ENCODE results near the gene EIF4G1.
A peak's percentile ranks its signal among the peaks of the same experiment; 100 is the strongest.

EIF4G1 gene

DNA sequence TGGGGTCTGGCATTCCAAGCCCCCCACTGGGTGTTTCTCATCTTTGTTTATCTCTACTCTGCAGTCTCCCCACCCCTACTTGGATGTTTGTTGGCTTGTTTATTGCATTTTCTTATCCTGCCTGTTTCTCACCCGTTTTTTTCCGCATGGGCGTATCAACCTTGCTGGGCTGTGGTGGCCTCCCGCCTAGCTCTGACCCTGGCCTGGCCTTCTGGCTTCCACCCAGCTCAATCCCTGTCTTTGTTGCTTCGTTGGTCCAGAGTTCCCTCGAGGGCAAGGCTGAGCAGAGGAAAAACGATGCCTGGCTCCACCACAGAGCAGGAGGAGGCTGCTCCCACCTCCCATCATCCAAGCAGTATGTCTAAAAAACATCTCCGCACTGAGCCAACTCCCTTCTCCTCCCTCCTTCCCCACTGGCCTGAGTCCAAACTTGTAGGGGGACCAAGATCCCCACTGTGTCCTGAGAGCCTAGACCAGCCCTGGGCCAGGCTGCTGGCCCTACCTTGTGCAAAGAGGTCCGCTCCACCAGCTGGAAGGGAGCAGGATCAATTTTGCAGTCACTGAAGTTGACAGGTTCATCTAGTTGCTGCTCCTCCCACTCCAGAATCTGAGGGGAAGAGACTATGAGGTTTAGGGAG, 37.2 kb downstream of the EIF4G1 start:
- Mint-ChIP-seq H3K4me3 (no peak overlapping the region), H3K27me3 (no peaks in the 10 kb centered on the region), H3K4me1 (no peaks in the 10 kb centered on the region)

DNA sequence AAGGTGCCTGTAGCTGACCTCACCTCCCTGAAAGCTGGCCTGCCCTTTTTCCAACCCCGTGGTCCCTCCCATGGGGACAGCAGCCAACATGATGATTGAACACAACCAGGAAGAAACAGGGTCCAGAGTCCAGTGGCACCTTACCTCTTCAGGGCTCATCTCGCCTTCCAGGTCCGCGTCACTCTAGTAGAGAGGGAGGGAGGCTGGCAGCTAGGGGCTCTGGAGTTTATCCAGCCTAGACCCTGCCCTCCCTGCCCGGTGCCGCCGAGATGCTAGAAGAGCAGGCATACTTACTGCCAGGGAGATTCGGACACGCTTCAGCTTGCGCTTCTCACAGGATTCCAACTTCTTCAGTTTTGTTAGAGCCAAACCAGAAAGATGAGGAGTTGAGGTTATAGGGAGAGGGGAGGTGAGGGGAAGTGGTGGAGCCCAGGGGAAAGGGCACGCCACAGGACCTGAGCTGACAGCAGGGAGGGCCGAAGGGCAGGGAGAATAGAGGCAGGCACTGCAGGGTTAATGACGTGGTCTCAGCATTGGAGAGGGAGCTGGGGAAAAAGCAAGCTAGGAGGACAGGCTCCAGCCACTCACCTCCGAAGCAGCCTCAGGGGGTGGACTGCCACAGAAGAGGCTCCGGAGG, 37.9 kb downstream of the EIF4G1 start:
- Mint-ChIP-seq H3K27ac (ENCODE audit: low read depth) (no peak overlapping the region), H3K4me1 (no peaks in the 10 kb centered on the region), H3K27me3 (no peaks in the 10 kb centered on the region), H3K4me3 (no peak overlapping the region), H3K9me3 (no peaks in the 10 kb centered on the region), H3K36me3 (ENCODE audit: insufficient read depth) (peaks cover 5% of the 10 kb centered on the region)
- DNase-seq (ENCODE audit: low spot score in 2 of 2) (no peak), ATAC-seq (replicated peaks; ENCODE audit: extremely low read depth, poor library complexity, severe bottlenecking) (no peak)

More for the DNA sequence above, 37.2 kb downstream of the EIF4G1 start:
- no peaks in the 10 kb centered on the region for H3K9me3 Mint-ChIP-seq
- ATAC-seq (replicated peaks; ENCODE audit: extremely low read depth, poor library complexity, severe bottlenecking) (no peak), DNase-seq (ENCODE audit: low spot score in 2 of 2) (no peak)
- H3K36me3 Mint-ChIP-seq (ENCODE audit: insufficient read depth) = peaks cover 4% of the 10 kb centered on the region
- H3K27ac Mint-ChIP-seq (ENCODE audit: low read depth) = no peak overlapping the region

DNA sequence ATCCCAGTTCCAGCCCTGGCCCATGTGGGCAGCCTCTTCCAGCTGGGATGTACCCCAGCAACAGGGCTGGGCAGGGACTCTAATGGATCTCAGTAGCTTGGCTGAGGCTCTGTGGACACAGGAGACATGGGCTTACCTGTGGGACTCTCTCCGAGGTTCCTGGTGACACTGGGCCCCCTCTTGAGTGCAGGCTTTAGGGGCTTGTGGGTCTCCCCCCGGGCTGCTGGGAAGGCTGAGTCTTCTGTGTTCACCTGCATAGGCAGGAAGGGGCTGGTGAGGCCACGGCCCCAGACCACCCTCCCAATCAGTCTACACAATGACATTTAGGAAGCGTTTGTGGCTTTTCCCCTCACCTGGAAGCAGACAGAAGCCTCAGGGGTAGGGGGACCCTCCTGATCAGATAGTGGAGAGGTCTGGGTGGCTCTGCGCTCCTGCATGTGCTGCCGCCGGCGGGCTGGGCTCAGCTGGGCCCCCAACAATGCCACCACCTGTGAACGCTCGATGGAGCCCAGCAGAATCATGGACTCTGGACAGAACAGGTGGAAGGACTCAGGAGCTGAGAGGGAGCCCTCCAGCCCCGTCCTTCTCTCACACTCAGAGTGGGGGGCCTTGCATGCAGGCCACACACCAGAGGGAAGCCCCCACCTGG, 38.6 kb downstream of the EIF4G1 start:
- H3K27ac Mint-ChIP-seq (ENCODE audit: low read depth) = no peak overlapping the region
- H3K9me3 Mint-ChIP-seq = no peaks in the 10 kb centered on the region
- no peak overlapping the region for H3K4me3 Mint-ChIP-seq
- ATAC-seq (replicated peaks; ENCODE audit: extremely low read depth, poor library complexity, severe bottlenecking) (no peak), DNase-seq (ENCODE audit: low spot score in 2 of 2) (no peak)
- no peaks in the 10 kb centered on the region for H3K27me3 Mint-ChIP-seq
- H3K36me3 Mint-ChIP-seq (ENCODE audit: insufficient read depth) = peaks cover 6% of the 10 kb centered on the region
- H3K4me1 Mint-ChIP-seq = no peaks in the 10 kb centered on the region

DNA sequence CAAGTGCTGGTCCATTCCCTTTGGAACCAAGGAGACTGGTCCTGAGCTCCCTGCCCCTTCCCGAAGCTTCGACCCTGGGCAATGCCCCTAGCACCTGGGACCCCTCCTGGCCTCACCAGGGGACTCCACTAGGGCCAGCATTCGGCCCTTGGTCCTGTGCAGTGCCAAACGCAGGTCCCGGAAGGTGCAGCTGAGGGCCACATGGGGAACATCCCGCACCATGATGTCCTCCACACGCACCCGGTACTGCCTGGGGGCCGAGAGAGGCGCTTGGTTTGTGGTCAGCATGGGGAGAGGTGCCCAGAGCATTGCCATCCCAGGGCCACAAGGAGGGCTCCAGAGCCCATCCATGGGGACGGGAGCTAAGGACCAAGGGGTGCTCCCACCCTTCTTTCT, 39.1 kb downstream of the EIF4G1 start:
- ATAC-seq (replicated peaks; ENCODE audit: extremely low read depth, poor library complexity, severe bottlenecking) (no peak), DNase-seq (ENCODE audit: low spot score in 2 of 2) (no peak)
- peaks cover 6% of the 10 kb centered on the region for H3K36me3 Mint-ChIP-seq (ENCODE audit: insufficient read depth)
- no peaks in the 10 kb centered on the region for H3K9me3 Mint-ChIP-seq
- no peaks in the 10 kb centered on the region for H3K27me3 Mint-ChIP-seq
- H3K4me1 Mint-ChIP-seq = no peaks in the 10 kb centered on the region
- H3K4me3 Mint-ChIP-seq = no peak overlapping the region
- H3K27ac Mint-ChIP-seq (ENCODE audit: low read depth) = no peak overlapping the region

DNA sequence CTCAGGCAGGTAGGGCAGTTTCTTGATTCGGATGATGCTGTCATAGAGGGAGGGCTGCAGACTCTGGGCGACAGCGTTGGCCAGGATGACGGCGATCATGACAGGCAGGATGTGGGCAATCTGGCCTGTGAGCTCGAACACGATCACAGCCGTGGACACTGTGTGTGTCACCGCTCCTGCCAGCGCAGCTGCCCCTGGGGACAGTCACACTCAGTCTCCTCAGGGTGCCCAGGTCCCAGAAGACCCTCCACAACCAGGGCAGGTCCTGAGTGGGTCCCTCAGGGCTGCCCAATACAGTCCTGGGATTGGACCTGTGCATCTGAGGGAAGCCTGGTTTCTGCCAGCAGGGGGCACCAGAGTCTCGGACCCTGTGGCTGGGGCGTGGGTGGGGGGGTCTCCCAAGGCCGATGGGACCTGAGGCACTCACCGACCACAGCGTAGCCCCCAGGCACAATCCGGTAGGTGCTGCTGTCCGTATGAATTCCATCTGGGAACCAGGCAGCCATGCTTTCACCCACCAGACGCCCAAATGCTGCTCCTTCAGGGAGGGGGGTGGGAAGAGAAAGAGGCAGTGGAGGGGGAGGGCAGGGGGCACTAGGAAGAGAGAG, 39.8 kb downstream of the EIF4G1 start:
- no peaks in the 10 kb centered on the region for H3K4me1 Mint-ChIP-seq
- no peaks in the 10 kb centered on the region for H3K27me3 Mint-ChIP-seq
- H3K27ac Mint-ChIP-seq (ENCODE audit: low read depth) = no peak overlapping the region
- no peak overlapping the region for H3K4me3 Mint-ChIP-seq
- DNase-seq (ENCODE audit: low spot score in 2 of 2) = peak in 1 of 2 donors; percentile 44
- peak; percentile 60 for ATAC-seq (replicated peaks; ENCODE audit: extremely low read depth, poor library complexity, severe bottlenecking)
- H3K36me3 Mint-ChIP-seq (ENCODE audit: insufficient read depth) = peaks cover 6% of the 10 kb centered on the region
- no peaks in the 10 kb centered on the region for H3K9me3 Mint-ChIP-seq

DNA sequence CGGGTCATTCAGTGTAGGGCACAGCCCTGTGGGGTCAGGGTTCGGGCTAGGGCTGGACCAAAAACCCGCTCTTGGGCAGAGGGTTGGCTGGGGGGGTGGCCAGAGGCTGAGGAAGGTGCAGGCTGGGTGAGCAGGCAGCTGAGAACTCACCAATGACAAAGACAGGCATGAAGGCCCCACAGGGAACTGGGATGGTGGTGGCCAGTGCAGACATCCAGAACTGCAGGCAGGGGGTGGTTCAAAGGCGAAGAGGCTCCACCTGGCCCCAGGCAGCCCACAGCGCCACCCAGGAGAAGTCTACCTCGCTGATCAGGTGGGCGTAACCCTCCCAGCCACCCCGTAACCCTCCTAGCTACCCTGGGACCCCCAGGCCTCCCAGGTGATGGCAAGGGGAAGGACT, 40.3 kb downstream of the EIF4G1 start:
- Mint-ChIP-seq H3K27me3 (no peaks in the 10 kb centered on the region), H3K9me3 (no peaks in the 10 kb centered on the region), H3K4me1 (peaks cover 1% of the 10 kb centered on the region), H3K36me3 (ENCODE audit: insufficient read depth) (peaks cover 6% of the 10 kb centered on the region), H3K27ac (ENCODE audit: low read depth) (no peak overlapping the region), H3K4me3 (no peak overlapping the region)
- ATAC-seq (replicated peaks; ENCODE audit: extremely low read depth, poor library complexity, severe bottlenecking) = no peak
- DNase-seq (ENCODE audit: low spot score in 2 of 2) = no peak

DNA sequence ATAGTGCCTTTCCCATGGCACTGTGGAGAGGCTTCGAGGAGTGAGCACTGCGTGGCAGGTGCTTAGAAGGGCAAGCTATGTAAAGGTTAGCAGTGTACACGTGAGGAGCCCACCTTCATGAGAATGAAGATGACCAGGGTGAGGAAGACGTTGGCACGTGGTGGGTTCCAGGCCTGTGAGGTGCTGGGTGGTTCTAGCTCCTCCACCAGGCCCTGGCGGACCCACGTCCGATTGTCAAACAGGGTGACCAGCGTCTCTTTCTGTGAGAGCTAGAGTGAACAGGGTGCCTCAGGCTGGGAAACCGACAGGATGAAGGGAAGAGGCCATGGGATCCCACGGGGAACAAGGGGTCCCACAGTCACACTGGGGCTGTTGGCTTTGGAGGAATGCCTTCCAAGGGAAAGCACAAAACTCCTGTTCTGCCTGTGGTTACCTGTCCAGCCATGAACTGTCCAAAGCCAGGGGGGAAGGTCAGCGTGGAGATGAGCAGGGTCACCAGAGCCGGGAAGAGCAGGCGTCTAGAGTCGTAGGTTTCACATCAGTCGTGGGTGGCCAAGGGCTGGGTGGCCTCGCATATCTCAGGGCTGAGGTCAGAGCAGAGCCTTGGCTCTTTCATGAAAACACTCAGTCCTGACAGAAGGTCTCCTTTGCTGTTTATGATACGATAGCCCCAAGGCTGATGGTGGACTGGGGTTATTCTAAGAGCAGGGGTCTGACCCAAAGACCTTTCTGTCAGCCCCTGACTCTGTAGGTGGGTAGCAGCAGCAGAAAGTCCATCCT, 41.0 kb downstream of the EIF4G1 start:
- H3K27ac Mint-ChIP-seq (ENCODE audit: low read depth) = no peak overlapping the region
- H3K4me3 Mint-ChIP-seq = no peak overlapping the region
- H3K36me3 Mint-ChIP-seq (ENCODE audit: insufficient read depth) = peaks cover 6% of the 10 kb centered on the region
- DNase-seq (ENCODE audit: low spot score in 2 of 2) (no peak), ATAC-seq (replicated peaks; ENCODE audit: extremely low read depth, poor library complexity, severe bottlenecking) (no peak)
- H3K4me1 Mint-ChIP-seq = peaks cover 6% of the 10 kb centered on the region
- no peaks in the 10 kb centered on the region for H3K27me3 Mint-ChIP-seq
- no peaks in the 10 kb centered on the region for H3K9me3 Mint-ChIP-seq

DNA sequence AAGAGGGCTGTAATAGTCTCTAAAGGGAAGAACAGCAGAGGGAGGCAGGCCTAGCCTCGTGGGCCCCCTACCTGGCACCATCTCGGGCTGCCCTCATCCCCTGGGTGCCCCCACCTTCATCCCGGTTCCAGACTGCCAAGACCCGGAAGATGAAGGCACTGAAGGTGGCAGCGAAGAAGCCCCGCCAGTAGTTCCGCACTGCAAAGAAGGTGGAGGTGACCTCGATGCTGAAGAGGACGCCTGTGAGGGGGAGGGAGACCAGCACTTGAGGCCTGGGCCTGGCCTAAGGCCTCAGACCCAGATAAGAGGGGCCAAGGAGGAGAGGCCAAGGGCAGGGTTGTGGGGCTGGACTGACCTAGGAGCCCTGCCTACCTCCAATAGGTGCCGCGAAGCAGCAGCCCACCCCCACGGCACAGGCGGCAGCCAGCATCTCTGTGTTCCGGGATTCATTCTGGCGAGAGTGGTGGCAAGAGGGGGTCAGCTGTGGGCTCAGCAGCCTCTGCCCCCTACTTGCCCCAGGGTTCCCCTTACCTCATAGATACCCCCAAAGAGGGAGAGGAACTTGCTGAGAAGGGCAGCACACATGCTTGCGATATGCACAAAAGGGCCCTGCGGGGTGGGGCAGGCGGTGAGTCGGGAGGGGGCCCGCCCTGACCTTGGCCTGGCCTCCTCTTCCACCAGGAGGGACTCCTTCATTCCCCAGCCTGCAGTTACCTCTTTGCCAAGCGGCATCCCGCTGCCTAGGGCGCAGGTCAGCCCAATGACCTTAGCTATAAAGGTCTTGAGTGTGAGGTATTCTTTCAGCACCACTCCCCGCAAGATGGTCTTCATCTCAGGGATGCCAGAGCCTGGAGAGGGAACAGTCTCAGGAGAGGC, 43.1 kb downstream of the EIF4G1 start:
- no peaks in the 10 kb centered on the region for H3K27me3 Mint-ChIP-seq
- ATAC-seq (replicated peaks; ENCODE audit: extremely low read depth, poor library complexity, severe bottlenecking) (no peak), DNase-seq (ENCODE audit: low spot score in 2 of 2) (no peak)
- H3K4me3 Mint-ChIP-seq = no peak overlapping the region
- H3K36me3 Mint-ChIP-seq (ENCODE audit: insufficient read depth) = peaks cover 5% of the 10 kb centered on the region
- H3K4me1 Mint-ChIP-seq = peaks cover 17% of the 10 kb centered on the region
- H3K9me3 Mint-ChIP-seq = no peaks in the 10 kb centered on the region
- H3K27ac Mint-ChIP-seq (ENCODE audit: low read depth) = no peak overlapping the region

DNA sequence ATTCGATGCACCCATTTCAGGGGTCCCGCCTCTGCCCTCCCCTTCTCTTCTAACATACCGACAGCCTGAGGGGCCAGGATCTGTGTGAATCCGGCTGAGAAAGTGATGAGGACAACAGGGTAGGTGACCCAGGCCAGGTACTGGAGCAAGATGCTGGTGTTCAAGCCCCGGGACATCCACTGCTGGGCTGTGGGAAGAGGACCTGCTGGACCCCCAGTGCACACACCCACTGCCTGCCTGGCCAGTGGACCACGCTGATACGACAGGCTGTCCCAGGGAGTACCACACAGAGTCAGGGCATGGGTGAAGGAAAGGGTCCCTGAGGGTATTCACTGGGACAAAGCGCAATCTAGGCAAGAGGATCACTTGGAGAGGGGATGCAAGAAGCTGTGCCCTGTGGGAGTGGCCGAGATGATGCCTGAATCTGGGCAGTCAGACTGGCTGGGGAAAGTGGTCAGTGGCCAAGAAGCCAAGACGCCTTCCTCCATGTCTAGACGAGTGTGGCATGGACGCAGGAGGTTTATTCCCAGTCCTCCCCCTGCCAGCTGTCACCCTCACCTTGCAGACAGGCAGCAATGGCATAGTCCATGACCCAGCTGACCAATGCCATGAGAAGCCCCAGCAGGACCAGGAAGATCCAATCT, 43.8 kb downstream of the EIF4G1 start:
- no peak for DNase-seq (ENCODE audit: low spot score in 2 of 2)
- no peak overlapping the region for H3K27ac Mint-ChIP-seq (ENCODE audit: low read depth)
- no peaks in the 10 kb centered on the region for H3K27me3 Mint-ChIP-seq
- ATAC-seq (replicated peaks; ENCODE audit: extremely low read depth, poor library complexity, severe bottlenecking) = no peak
- peaks cover 8% of the 10 kb centered on the region for H3K36me3 Mint-ChIP-seq (ENCODE audit: insufficient read depth)
- no peaks in the 10 kb centered on the region for H3K9me3 Mint-ChIP-seq
- no peak overlapping the region for H3K4me3 Mint-ChIP-seq
- H3K4me1 Mint-ChIP-seq = peaks cover 21% of the 10 kb centered on the region

DNA sequence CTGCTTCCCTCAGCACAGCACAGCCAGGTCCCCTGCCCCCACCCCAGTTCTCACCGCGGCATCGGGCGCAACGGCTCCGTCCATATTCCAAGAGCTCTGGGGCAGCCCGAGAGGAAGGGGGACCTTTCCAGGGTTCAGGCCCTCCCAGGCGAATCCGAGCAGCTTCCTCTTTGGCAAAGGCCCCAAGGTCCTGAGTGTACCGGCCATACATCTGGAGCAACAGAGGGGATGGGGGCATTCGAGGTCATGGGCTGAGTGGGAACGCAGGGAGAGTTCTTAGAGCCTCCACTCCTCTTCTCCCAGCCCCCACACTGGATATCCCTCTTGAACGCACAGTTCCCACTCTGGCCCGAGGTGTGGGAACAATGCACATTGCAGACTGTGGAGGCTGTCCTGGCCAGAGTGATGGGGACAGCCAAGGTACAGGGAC, 44.5 kb downstream of the EIF4G1 start:
- peaks cover 27% of the 10 kb centered on the region for H3K4me1 Mint-ChIP-seq
- DNase-seq (ENCODE audit: low spot score in 2 of 2) = no peak
- H3K27me3 Mint-ChIP-seq = no peaks in the 10 kb centered on the region
- ATAC-seq (replicated peaks; ENCODE audit: extremely low read depth, poor library complexity, severe bottlenecking) = no peak
- no peaks in the 10 kb centered on the region for H3K9me3 Mint-ChIP-seq
- H3K36me3 Mint-ChIP-seq (ENCODE audit: insufficient read depth) = peaks cover 13% of the 10 kb centered on the region
- no peak overlapping the region for H3K27ac Mint-ChIP-seq (ENCODE audit: low read depth)
- no peak overlapping the region for H3K4me3 Mint-ChIP-seq

DNA sequence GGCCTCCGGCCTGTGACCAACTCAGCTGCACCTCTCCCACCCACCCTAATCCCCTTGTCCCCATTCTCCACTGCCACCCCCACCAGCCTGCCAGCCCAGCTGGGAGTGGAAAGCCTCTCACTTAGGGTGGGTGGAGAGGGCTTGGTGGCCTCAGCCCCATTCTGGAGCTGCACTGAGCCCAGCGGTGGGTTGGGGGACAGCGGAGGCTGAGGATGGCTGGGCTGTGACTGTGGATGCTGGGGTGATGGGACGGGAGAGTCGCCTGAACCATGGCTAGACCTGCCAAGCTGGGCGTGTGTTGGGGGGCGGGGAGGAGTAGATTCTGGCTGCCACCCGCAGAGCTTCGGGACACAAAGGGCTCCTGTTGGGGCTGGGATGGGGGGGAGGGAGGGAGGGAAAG, 45.2 kb downstream of the EIF4G1 start:
- Mint-ChIP-seq H3K36me3 (ENCODE audit: insufficient read depth) (peaks cover 13% of the 10 kb centered on the region), H3K9me3 (no peaks in the 10 kb centered on the region), H3K4me1 (peaks cover 33% of the 10 kb centered on the region), H3K27me3 (no peaks in the 10 kb centered on the region), H3K4me3 (peak overlapping the region; percentile 85), H3K27ac (ENCODE audit: low read depth) (no peak overlapping the region)
- ATAC-seq (replicated peaks; ENCODE audit: extremely low read depth, poor library complexity, severe bottlenecking) (no peak), DNase-seq (ENCODE audit: low spot score in 2 of 2) (no peak)
